Fibroblast of peridontal ligament (primary cell): ENCODE data around the gene GPRIN2.
A peak's percentile ranks its signal among the peaks of the same experiment; 100 is the strongest.
"Not testable (repeated sequence)": the region's sequence is repeated elsewhere in the genome, so short reads cannot be mapped to it uniquely, and the experiment has no call there.

Experiments
- DNase-seq: peaks from one replicate; pipeline ENCODE4 v3.0.0-alpha.2; 2010; ENCODE audit errors: extremely low read depth

The GPRIN2 gene

DNA sequence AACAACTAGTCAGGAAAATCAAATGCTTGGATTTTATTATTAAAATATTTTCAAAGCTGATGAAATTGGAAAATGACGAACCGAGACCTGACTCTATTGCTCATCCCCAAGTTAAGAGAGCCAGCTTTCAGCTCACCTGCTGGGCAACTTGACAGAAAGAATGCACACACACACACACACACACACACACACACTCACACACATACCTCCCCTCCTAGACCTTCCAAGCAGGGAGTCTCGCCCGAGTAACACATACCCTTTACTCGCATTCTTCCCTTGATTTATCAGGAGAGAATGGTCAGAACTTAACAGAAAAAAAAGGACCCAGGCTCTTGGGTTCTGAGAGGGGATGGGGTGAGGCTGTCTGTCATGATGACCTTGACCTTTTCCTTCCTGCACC is 19.1 kb downstream of the GPRIN2 start:
- no peak for DNase-seq

DNA sequence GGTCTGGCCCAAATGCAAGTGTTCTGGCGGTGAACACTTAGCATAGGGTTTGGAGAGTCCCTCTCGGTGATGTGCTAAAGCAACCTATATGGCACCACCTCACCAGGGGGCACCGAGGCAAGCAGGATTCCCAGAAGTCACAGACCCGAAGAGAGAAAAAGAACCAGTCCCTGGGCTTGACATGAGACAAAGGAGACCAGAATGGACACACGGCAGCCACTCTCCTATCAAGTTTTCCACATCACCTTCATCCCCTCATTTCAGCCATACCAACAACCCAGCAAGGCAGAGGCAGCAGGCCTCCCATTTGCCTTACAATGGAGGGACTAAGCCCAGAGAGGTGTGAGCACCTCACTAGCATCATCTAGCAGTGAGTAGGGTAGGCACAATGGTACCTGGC is 19.7 kb downstream of the GPRIN2 start:
- DNase-seq = no peak

DNA sequence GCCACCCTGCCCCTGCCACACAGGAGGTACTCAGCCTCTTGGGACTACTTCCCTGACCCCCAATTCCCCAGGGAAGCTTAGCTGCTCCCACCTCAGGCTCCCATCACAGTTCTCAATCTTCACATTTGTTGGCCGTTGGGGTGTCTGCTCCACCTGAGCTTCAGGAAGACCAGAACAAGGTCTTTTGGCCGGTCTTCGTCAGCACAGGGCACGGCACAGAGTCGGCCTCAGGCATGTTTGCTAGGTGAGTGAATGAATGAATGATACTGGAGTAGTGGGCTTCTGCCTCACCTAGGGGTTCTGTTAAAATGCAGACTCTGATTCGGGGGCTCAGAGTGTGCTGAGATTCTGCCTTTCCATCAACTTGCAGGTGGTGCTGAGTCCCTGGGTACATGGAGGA is 20.3 kb downstream of the GPRIN2 start:
- no peak for DNase-seq

DNA sequence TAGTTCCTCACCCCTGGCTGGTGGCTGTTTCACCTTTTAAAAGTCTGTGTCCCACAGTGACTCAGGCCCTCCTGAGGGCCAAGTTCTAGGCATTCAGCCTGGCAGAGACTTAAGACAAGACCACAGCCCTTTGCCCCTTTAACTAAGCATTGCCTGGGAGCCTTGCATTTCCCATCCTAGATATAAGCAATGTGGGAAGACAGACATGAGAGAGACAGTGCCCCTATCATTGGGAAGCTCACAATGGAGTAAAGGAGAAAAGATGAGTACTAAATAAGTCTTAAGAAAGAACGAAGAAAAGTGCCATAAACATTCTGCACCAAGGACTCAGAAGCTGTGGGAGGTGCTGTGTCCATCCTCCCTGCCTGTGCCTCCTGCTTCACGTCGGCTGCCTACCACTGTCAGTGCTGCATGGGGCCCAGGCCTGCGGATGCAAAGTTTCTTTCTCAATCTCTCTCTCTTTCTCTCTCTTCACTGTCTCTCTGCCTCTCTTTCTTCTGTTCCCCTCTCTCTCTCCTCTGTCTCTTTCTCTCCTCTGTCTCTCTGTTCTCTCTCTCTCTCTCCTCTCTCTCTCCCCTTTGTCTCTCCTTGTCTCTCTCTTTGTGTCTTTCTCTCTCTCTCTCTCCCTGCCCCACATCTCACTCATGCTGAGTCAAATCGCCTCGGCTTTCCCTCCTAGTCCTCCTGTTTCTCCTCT is 21.5 kb downstream of the GPRIN2 start:
- no peak for DNase-seq

DNA sequence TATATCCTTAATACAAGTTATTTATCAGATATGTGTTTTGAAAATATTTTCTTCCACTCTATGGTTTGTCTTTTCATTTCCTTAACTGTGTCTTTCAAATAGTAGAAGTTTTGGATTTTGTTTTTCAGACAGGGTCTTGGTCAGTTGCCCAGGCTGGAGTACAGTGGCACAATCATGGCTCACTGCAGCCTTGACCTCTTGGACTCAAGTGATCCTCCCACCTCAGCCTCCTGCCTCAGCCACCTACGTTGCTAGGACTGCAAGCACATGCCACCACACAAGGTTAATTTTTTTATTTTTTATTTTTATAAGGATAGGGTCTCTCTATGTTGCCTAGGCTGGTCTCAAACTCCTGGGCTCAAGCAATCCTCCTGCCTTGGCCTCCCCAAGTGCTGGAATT is 24.2 kb downstream of the GPRIN2 start:
- not testable (repeated sequence) for DNase-seq

DNA sequence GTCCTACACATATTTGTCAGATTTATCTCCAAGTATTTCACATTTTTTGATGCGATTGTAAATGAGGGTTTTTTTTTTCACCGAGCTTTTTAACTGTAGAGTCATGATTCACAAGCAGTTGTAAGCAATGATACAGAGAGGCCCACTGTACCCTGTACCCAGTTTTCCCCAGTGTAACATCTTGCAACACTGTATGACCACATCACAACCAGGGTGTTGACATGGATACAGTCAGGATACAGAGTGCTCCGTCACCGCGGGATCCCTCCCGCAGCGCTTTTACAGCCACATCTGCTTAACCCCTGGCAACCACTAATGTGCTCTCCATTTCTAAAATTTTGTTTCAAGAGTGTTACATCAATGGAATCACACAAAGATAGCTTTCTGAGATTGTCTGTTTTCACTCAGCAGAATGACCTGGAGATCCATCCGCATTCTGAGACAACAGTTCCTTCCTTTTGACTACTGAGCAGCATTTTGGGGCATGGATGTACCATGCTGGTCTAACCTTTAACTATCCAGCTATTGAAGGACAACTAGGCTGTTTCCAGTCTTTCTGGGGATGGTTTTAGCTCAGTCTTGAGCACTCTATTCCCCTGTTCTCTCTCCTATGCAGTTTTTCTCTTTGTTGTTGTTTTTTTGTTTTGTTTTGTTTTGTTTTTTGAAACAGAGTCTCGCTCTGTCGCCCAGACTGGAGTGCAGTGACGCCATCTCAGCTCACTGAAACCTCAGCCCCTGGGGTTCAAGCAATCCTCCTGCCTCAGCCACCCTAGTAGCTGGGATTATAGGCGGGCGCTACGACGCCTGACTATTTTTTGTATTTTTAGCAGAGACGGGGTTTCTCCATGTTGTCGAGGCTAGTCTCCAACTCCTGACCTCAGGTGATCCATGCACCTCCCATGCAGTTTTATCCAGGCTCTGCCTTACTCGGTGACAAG is 25.9 kb downstream of the GPRIN2 start:
- DNase-seq = peak; percentile 99

DNA sequence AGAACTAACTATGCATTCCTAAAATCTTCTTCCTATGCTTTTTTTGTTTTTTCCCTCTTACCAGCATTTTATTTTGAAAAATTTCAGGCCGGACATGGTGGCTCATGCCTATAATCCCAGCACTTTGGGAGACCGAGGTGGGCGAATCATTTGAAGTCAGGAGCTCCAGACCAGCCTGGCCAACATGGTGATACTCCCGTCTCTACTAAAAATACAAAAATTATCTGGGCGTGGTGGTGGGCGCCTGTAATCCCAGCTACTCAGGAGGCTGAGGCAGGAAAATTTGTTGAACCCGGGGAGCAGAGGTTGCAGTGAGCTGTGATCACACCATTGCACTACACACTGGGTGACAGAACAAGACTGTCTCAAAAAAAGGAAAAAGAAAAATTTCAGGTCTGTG is 26.7 kb downstream of the GPRIN2 start:
- not testable (repeated sequence) for DNase-seq

DNA sequence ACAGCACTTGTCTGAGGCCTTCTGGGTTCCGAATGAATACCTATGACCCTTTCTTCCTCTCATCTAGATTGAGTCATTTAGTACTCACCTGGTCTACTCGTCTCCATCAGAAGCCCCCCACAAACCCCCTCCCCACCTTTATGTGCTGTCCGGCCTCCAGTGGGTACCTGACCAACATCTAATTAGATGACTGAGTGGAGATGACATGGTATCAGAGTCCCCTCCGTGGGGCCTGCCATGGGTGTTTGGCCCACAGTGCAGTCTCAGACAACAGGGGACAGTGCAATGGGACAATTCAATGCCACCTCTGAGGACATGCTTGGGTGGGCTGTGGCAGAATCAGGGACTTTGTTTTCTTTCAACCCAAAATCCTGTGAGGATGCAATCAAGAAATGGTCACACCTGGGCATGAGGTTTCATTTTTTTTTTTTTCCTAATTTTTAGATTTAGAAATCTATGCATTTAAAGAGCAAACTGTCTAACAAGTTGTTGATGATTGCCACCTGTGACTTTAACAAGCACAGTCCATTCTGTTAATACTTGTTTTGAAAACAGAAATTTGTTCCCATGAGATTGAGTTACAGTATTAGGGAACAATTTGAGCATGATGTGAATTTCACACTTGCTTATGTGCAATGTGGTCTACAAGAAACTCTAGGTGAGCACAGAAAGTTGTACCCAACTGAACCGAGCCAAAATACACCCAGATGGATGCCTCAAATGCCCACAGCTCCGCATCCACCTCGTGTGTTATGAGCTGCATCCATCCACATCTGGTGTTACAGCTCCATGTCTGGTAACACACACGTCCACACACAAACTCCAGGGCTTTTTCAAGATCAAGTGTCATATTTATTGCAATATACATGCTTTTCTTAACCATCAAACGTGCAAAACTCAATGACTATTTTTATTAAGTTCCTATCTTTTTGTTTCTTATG is 27.5 kb downstream of the GPRIN2 start:
- DNase-seq = no peak

DNA sequence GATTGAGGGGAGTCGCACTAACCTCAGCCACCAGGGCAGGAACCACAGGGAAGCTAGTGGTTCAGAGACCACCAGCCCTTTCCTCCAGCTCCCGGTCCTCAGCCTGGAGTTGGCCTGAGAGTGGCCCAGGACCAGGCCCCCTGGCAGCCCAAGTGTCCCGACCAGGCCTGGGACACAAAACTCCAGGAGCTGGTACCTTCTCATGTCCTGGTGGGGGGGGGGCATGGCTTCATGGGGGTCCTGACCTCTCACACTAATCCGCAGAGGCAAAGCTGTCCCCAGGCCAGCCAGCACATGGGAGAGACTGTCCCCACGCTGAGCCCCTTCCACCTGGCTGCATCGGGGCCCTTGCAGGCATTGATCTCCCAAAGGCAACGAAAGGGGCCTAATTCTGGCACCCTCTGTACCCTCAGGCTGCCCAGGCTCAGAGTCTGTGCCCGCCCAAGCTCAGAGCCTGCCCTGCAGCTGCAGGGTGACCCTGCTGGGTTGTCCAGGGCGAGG is 28.2 kb downstream of the GPRIN2 start:
- DNase-seq = no peak

DNA sequence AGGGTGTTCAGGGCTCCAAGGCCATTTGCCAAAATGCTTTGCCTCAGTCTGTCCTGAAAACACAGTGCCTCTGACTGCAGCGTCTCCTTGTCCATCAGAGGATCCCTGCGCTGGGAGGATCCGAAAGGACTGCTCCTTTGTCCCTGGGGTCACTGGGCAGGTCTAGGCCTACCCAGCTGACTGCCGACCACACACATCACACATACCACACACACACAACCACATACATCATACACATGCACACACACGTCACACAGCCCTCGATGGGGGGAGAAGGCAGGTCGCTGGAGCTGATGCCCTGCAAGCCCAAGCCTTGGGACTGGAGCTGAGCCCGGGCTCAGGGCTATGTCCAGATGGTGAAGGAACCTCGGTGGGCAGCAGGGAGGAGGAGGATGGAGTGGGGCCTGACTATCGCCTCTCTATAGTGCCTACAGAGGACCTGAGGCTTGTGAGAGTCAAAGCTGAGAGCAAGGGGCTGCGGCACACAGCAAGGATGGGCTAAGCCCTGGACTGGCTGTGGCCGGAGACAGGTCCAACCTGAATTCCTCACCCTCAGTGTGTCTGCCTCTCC is 29.1 kb downstream of the GPRIN2 start:
- DNase-seq = no peak

DNA sequence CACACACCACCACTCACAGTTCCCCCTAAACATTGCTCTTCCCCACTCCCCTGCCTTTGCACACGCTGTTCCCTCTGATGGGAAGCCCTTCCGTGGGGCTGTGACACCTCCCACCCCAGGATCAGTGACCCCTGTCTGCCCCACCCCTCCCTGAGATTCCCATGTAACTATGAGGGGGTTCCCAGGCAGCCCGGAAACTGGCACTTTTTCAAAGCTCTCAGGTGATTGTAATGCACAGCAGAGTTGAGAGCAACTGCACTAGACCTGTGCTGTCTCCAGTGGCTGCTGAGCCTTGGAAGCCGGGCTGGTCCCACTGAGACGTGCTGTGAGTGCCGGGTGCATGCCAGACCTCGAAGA is 29.8 kb downstream of the GPRIN2 start:
- DNase-seq = no peak

DNA sequence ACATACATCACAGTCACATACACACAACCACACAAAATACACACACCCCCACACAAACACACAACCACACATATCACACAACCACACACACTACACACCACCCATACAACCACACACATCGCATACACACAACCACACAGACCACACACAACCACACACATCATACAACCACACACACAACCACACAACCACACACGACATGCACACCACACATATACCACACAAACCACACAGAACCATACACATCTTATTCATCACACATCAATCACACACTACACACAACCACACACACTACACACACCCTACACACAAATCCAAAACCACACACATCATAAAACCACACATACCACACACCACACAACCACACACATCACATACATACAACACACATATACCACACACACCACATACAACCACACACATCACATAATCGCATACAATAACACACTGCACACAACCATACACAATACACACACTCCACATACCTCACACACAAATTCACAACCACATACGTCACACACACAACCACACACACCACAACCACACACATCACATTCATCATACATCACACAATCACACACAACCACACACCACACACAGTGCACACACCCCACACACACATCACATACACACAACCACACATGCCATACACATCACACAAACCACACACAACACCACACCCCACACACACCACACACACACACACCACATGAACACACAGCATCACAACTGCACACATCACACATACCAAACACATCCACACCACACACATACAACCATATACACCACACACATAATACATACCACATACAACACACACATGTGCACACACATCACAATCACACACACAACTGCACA is 30.4 kb downstream of the GPRIN2 start:
- DNase-seq = no peak

DNA sequence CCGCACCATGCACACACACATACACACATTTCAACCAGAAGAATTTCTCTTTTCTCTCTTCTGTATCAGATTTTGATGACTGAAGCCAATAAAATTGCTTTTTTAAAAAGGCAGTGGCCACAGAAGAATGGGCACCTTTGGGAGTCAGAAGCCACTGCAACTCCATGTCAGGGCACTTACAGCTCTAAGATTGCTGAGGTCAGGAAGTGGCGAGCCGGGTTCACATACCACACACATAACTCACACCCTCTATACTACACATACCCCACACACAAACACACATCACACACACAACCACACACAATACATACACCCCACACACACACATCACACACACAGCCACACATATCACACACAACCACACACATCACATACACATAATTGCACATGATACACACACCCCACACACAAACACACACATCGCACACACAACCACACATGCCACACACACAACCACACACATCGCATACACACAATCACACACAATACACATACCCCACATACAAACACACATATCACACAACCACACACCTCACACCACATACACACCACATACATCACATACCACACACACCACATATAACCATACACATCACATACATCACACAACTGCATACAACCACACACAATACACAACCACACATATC is 31.2 kb downstream of the GPRIN2 start:
- peak; percentile 56 for DNase-seq

DNA sequence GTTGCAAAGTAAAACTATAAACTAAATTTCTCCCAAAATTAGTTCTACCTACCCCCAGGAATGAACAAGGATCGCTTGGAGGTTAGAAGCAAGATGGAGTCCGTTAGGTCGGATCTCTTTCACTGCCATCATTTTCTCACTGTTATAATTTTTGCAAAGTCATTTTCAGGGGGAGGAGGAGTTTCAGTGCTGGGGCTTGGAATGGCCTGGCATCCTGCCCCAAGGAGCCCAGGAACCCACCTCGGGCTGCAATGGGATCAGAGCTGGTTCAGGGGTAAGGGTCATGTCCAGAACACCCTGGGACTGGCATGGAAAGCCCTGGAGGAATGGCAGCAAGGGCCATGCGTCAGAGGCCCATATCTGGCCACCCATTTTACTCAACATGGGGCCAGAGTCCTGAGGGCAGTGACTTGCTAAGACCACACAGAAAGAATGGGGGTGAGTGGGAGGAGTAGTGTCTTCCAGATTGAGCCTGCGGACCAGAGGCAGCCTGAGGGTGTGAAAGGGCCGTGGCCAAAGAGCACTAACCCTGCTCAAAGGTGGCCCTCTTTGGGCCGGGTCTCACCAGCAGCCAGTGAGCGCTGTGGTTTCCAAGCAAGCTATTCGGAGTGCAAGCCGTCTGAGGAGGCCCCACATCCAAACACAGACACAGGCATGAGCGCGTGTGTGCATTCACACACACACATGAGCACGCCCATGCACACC is 31.8 kb downstream of the GPRIN2 start:
- DNase-seq = no peak

DNA sequence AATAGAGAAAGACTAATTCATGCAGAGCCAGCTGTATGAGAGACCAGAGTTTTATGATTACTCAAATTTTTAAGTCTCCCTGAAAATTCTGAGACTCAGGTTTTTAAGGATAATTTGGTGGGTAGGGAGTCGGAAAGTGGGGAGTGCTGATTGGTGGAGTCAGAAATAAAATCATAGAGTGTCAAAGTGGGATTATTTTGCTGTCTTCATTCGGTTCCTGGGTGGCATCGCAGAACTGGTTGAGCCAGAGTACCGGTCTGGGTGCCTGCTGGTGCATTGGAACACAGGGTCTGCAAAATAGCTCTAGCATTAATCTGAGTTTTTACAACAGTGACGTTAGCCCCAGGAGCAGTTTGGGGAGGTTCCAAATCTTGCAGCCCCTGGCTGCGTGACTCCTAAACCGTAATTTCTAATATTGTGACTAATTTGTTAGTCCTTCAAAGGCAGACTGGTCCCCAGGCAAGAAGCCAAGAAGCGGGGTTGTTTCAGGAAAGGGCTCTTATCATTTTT is 32.4 kb downstream of the GPRIN2 start:
- peak; percentile 40 for DNase-seq

DNA sequence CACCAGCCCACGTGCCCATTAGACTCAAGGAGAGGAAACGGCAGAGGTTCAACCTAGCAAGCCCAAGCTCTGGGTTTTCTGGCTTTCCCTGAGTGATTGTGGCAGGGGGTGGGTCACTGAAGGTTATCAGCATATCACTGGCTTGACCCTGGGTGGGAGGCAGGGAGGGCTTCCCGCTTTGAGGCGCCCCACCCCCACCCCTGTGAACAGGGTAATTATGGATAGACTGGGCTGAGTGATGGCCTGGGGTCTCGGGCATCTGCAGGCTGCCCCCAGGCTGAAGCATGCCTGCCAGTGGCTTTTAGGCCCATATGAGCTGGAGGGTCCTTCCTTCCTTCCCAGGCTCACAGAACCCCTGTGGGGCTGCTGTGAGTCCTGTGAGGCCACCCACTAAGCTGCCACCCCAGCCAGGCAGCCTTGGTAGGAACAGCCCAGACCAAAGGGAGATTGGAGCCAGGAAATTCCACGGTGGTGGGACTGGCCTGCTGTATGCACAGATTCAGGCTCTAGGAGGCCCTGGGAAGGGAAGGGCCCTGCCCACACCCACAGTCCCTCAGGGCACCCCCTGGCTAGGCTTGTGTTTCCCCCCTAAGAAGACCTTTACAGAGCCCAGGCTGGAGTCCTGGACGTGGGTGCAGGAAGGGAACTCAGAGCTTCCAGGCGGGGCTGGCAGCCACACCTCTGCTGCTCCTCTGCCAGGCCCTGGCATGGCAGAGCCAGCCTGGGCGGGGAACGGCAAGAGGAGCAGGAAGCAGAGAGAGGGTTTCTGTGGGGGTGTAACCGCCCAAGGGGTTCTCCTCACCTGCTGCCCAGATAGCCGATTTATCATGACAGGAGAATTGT is 33.1 kb downstream of the GPRIN2 start:
- no peak for DNase-seq

DNA sequence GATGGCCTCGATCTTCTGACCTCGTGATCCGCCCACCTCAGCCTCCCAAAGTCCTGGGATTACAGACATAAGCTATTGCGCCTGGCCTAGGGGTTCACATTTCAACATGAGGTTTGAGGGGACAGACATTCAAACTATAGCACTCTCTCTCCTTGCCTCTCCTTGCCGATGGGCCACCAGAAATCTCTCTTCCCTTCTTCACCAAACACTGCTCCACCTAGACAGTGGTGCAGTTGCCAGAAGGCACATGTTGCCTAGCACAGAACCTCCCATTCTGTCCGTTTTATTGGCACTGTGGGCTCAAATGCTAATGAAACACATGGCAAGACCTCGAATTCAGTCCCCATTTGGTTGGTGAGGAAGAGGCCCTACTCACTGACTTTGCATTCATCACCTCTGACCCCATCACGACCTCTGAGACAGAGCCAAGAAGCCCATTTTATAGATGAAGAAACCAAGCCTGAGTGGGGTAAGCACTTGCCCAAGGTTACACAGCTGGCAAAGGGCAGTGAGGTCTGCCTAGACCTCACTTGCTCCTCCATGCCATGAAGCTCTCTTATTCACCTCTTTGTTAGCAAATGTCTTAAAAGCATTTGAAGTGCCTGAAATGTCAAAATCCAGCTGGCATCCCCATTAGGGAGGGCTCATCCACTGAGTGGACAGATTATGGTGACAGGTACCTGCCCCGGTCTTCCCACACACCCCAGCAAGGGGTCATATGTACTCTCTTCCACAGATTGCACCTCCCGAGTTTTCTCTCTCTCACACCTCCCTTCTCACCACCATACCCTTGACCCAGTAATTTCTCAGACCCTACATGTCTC is 34.0 kb downstream of the GPRIN2 start:
- no peak for DNase-seq
